Activated T-cell treated with anti-CD3 and anti-CD28 coated beads, Interleukin-2, amount 50 U/mL, for 24 hours (primary cell): Measurements from ENCODE around the gene EFHD1.
"Not testable (repeated sequence)": the region's sequence is repeated elsewhere in the genome, so short reads cannot be mapped to it uniquely, and the experiment has no call there.

Experiments
- DNase-seq: peaks from one replicate; pipeline ENCODE4 v3.0.0-alpha.2; 2020
- H3K27ac Mint-ChIP-seq: 2 replicates; pipeline ENCODE4 v1.8.0; 2020; ENCODE audit warnings: mild to moderate bottlenecking, mixed read lengths
- H3K27me3 Mint-ChIP-seq: 2 replicates; pipeline ENCODE4 v1.8.0; 2020; ENCODE audit warnings: mixed read lengths
- H3K36me3 Mint-ChIP-seq: 2 replicates; pipeline ENCODE4 v1.8.0; 2020; ENCODE audit warnings: low read depth, mixed read lengths
- H3K4me1 Mint-ChIP-seq: 2 replicates; pipeline ENCODE4 v1.8.0; 2020; ENCODE audit warnings: low read depth, mixed read lengths
- H3K4me3 Mint-ChIP-seq: 2 replicates; pipeline ENCODE4 v1.8.0; 2020; ENCODE audit warnings: mild to moderate bottlenecking, moderate library complexity, mixed read lengths
- H3K9me3 Mint-ChIP-seq: 2 replicates; pipeline ENCODE4 v1.8.0; 2020; ENCODE audit warnings: mixed read lengths

The EFHD1 gene

DNA sequence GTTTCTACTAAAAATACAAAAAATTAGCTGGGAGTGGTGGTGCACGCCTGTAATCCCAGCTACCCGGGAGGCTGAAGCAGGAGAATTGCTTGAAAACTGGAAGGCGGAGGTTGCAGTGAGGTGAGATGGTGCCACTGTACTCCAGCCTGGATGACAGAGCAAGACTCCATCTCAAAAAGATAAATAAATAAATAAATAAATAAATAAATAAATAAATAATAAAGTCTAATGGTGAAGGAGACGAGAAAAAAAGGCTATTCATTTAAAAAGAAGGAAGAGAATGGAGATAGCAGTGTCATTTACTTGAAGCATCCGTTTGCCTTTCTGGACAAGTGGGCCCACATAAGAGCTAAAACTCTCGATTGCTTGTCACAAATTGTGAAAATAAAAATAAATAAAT lies 52.0 kb downstream of the EFHD1 start:
- not testable (repeated sequence) for H3K36me3 Mint-ChIP-seq, H3K4me1 Mint-ChIP-seq, H3K27ac Mint-ChIP-seq, H3K27me3 Mint-ChIP-seq, H3K4me3 Mint-ChIP-seq, H3K9me3 Mint-ChIP-seq, DNase-seq

DNA sequence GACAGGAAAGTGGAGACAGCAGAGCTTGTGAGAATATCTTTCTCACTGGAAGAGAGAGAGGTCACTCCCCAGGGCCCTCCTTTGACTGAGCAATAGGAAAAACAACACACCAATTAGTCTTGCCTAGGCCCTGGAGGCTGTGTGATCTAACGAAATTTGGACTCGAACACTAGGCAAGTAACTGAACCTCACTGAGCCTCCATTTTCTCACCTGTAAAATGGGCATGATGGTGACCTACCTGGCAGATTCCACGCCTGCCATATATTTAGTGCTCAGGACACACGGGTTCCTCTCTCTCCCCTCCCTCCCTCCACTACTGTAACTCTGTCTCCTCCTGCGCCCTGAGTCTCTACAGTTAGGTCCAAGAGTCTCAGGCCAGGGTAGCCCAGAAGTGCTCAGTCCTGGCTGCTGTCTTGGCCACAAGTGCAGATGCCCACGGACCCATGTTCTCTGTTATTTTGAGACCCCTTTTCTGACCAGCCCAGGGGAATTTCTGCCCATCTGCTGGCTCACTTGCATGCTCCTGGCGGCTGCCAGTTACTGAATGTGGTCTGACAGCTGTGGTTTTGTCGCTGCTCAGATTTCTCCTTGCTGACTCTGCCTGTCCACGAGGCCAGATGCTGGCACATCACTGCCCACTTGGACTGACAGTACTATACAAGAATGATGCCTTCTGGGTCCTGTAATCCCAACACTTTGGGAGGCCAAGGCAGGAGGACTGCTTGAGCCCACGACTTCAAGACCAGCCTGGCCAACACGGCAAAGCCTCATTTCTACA lies 54.2 kb downstream of the EFHD1 start:
- Mint-ChIP-seq H3K36me3 (no peaks in the 10 kb centered on the region), H3K9me3 (no peaks in the 10 kb centered on the region), H3K27me3 (no peaks in the 10 kb centered on the region), H3K4me1 (no peaks in the 10 kb centered on the region), H3K27ac (no peak overlapping the region), H3K4me3 (no peak overlapping the region)
- no peak for DNase-seq

DNA sequence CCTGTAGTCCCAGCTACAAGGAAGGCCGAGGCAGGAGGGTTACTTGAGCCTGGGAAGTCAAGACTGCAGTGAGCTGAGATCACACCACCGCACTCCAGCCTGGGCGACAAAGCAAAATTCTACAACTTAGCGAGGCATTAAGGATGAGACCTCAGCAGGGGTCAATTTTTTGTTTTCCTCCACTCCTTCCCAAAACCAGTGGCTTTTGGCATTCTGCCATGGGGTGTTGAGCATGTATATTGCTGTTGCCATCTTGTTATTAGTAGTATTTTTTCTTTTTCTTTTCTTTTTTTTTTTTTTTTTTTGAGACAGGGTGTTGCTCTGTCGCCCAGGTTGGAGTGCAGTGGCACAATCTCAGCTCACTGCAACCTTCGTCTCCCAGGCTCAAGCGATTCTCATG lies 54.8 kb downstream of the EFHD1 start:
- no peaks in the 10 kb centered on the region for H3K4me1 Mint-ChIP-seq
- no peak for DNase-seq
- H3K27ac Mint-ChIP-seq, result no peak overlapping the region
- H3K4me3 Mint-ChIP-seq, result no peak overlapping the region
- H3K36me3 Mint-ChIP-seq, result no peaks in the 10 kb centered on the region
- H3K27me3 Mint-ChIP-seq, result no peaks in the 10 kb centered on the region
- no peaks in the 10 kb centered on the region for H3K9me3 Mint-ChIP-seq

DNA sequence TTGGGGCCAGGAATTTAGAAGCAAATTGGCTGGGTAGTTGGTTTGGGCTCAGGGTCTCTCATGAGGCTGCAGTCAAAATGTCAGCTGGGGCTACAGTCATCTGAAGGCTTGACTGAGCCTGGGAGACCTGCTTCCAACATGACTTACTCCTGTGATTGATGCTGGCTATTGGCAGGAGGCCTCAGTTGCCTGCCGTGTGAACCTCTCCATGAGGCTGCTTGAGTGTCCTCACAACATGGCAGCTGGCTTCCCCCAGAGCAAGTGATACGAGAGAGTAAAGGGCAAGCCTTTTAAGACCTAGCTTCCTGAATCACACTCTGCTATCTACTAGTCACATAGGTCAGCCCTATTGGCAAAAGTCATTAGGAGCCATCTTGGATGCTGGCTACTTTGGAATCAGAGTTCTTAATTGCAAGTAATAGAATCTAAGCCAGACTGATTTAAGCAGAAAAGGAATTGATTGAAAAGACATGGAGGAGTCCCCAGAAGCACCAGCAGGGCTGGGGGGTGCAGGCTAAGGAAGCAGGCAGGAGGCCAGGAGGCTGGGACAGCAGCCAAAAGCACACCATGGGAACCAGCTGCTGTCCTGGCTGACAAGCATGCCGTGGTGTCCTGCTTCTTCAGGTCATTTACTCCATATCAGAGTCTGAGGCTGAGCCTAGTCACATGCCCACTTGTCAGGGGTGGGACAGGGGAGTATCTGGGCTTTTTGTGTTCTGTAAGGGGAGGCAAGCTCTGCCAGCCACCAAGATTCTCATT lies 55.9 kb downstream of the EFHD1 start:
- no peak overlapping the region for H3K27ac Mint-ChIP-seq
- DNase-seq, result no peak
- H3K9me3 Mint-ChIP-seq, result no peaks in the 10 kb centered on the region
- H3K4me3 Mint-ChIP-seq, result no peak overlapping the region
- H3K27me3 Mint-ChIP-seq, result no peaks in the 10 kb centered on the region
- no peaks in the 10 kb centered on the region for H3K4me1 Mint-ChIP-seq
- no peaks in the 10 kb centered on the region for H3K36me3 Mint-ChIP-seq

DNA sequence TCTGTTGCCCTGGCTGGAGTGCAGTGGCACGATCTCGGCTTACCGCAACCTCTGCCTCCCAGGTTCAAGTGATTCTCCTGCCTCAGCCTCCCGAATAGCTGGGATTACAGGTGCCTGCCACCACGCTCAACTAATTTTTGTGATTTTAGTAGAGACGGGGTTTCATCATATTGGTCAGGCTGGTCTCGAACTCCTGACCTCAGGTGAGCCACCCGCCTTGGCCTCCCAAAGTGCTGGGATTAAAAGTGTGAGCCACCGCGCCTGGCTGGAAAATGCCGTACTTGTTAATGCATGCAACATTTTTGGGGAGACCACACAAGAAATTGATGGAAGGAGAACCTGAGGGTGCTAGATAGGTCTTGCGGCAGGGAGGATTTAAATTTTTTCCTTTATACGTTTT lies 57.7 kb downstream of the EFHD1 start:
- H3K36me3 Mint-ChIP-seq, H3K9me3 Mint-ChIP-seq: not testable (repeated sequence)

DNA sequence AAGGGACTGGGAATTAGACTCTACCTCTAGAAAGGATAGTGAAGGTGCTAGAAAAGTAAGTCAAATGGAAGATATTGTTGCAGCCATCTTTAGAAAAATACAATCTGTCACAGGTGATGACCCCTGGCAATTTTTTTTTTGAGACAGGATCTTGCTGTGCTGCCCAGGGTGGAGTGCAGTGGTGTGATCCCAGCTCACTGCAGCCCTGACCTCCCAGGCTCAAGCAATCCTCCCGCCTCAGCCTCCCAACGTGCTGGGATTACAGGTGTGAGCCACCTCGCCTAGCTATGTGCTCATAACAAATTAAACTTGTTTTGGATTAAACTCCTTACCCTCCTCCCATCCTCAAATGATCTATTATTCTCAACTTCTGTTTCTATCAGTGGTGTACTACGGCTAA lies 59.9 kb downstream of the EFHD1 start:
- peaks cover 3% of the 10 kb centered on the region for H3K9me3 Mint-ChIP-seq
- no peak for DNase-seq

More for the DNA sequence above, 57.7 kb downstream of the EFHD1 start:
- DNase-seq, H3K27ac Mint-ChIP-seq, H3K4me1 Mint-ChIP-seq, H3K27me3 Mint-ChIP-seq, H3K4me3 Mint-ChIP-seq: not testable (repeated sequence)

DNA sequence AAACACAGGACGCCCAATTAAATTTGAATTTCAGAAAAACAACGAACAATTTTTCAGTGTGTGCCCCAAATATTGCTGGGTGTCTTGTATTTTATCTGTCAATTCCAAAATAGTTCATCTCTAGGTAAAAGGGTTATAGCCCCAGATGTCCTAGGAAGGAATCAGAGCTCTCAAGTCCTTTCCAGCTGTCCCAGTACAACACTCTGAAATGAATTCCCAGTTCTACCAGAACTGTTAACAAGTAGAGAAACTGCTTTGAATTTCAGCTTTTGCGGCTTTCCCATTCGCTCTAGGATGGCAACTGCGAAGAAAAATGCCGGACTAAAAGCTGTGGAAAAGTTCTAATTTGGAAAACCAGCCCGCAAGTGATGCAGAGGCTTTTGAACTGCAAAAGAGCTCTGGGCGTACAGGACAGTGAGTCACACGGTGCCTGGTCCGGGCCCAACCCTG lies 63.2 kb downstream of the EFHD1 start:
- no peaks in the 10 kb centered on the region for H3K27me3 Mint-ChIP-seq
- no peak for DNase-seq
- peaks cover 37% of the 10 kb centered on the region for H3K4me1 Mint-ChIP-seq
- H3K9me3 Mint-ChIP-seq, result peaks cover 3% of the 10 kb centered on the region
- peaks cover 31% of the 10 kb centered on the region for H3K36me3 Mint-ChIP-seq
- peak overlapping the region; percentile 96 for H3K4me3 Mint-ChIP-seq
- peak overlapping the region; percentile 78 for H3K27ac Mint-ChIP-seq

More for the DNA sequence above, 59.9 kb downstream of the EFHD1 start:
- Mint-ChIP-seq H3K4me1 (peaks cover 12% of the 10 kb centered on the region), H3K27me3 (no peaks in the 10 kb centered on the region), H3K27ac (no peak overlapping the region), H3K36me3 (peaks cover 6% of the 10 kb centered on the region), H3K4me3 (no peak overlapping the region)

DNA sequence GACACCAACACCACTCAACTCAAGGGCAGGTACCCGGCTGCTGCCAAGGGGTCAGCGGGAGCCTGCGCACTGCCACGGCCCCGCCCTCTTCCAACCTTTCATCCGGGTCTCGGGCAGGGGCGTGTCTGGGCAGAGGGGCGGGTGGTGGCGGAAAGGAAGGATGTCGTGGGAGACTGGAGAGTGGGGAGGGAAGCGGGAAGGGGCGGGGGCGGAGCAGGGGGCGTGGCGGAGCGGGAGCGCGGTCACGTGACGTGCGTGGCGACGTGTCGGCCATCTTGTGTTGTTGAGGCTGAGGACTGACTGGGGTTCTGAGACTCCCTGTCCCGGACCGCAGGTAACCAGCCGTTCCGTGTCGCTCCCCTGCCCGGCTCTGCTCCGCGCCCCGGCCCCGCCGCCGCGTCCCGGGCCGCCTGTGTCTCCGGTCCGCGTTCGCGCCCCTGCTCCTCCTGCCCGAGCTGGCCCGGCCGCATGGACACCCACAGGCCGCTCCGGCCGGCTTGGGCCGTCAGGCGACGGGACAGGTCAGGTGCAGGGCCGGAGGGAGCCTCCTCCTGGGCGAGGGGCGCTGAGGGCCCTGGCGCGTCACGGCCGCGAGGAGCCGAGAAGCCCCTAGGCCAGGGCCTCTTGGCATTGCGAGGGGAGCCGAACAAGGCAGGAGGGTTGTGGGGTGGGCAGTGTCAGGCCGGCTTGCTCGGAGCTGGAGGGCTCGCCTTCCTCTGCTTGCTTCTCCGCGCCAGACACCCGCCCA lies 63.8 kb downstream of the EFHD1 start, which contains the start of gene GIGYF2:
TSS of gene GIGYF2 (plus strand) at position 273 of the 748 bp plus-strand sequence. CDS start 37,867 bp downstream, outside the sequence.
- no peaks in the 10 kb centered on the region for H3K27me3 Mint-ChIP-seq
- DNase-seq, result peak; percentile 97
- H3K4me1 Mint-ChIP-seq, result peaks cover 38% of the 10 kb centered on the region
- H3K27ac Mint-ChIP-seq, result peak within 1 kb of the TSS; percentile 91
- peaks cover 3% of the 10 kb centered on the region for H3K9me3 Mint-ChIP-seq
- peak within 1 kb of the TSS; percentile 96 for H3K4me3 Mint-ChIP-seq
- H3K36me3 Mint-ChIP-seq, result peaks cover 37% of the 10 kb centered on the region

DNA sequence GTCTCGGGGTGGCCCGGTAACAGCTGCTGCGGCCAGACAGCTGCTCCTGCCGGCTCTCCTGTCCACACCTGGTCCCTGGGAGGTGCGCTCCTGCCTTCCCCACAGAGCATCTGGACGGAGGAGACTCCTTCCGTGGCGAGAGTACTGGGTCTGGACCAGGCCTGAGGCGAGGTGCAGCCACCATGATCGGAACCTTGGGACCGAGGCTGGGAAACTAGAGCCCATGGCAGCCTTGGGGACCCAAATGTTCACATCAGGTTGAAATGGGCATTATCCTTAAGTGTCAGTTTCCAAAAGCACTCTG lies 64.4 kb downstream of the EFHD1 start:
- Mint-ChIP-seq H3K27ac (peak overlapping the region; percentile 91), H3K4me1 (peaks cover 42% of the 10 kb centered on the region), H3K9me3 (peaks cover 3% of the 10 kb centered on the region), H3K4me3 (peak overlapping the region; percentile 96), H3K36me3 (peaks cover 41% of the 10 kb centered on the region), H3K27me3 (no peaks in the 10 kb centered on the region)
- no peak for DNase-seq

DNA sequence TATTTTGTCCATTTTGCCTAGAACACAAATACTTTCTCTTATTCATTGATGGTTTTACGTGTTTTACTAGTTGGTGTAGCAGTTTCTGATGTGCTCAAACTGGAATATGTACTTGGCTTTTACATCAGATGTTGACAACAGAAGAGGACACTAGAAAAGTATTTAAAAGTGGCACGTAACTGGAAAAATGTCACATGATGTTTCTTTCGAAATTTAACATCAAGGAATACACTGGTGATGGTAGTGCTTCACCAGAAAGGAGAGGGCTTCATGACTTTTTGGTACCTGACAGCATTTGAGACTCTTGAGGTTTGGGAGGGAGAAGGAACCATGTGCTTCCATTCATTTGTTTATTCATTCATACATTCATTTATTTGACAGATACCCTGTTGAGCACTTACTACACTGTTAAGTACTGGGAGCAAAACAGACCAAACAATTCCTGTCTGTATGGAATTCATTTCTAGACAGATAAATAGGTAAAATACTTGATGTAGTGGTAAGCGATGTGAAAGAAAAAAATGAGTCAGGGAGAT lies 65.2 kb downstream of the EFHD1 start:
- no peak for DNase-seq
- Mint-ChIP-seq H3K4me1 (peaks cover 44% of the 10 kb centered on the region), H3K27ac (peak overlapping the region; percentile 65), H3K9me3 (peaks cover 3% of the 10 kb centered on the region), H3K4me3 (peak overlapping the region; percentile 96), H3K36me3 (peaks cover 47% of the 10 kb centered on the region), H3K27me3 (no peaks in the 10 kb centered on the region)

DNA sequence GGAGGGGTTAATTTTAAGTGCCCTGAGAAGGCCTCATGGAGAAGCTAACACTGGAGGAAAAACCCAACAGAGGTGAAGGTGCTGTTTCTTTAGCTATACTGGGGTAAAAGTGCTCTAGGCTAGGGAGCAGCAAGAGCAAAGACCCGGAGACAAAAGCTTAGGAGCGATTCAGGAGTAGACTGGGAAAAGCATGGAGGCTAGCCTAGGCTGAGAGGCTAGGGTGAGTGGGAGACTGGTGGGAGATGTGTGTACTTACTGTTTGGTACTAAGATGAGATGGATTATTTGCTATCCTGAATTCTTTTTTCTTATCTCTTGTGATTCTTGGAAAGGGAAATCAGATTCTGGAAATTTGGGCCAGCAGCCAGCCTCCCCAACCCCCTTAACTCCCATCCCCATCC lies 65.7 kb downstream of the EFHD1 start:
- H3K9me3 Mint-ChIP-seq, result peaks cover 3% of the 10 kb centered on the region
- H3K4me1 Mint-ChIP-seq, result peaks cover 48% of the 10 kb centered on the region
- H3K4me3 Mint-ChIP-seq, result peak overlapping the region; percentile 96
- H3K36me3 Mint-ChIP-seq, result peaks cover 52% of the 10 kb centered on the region
- H3K27ac Mint-ChIP-seq, result peak overlapping the region; percentile 65
- no peaks in the 10 kb centered on the region for H3K27me3 Mint-ChIP-seq
- DNase-seq, result no peak

DNA sequence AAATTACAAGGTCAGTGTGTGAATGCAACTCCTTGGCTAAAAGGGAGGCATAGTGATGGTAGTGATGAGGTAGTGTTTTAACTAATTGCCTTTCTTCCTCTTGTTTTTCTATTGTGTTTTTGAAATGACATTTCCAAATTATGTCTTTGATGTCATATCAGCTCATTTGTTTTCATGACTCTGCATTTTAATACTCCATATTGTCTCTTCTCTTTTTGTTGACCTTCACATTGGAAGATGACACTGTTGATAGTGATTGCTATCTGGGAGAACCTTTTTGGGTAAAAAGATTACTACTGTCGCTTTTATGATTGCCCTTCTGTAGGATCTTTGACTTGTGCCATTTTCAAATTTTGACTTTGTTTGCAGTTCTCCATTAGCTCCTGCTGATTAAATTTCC lies 66.8 kb downstream of the EFHD1 start:
- peaks cover 52% of the 10 kb centered on the region for H3K4me1 Mint-ChIP-seq
- no peaks in the 10 kb centered on the region for H3K27me3 Mint-ChIP-seq
- peaks cover 3% of the 10 kb centered on the region for H3K9me3 Mint-ChIP-seq
- peak overlapping the region; percentile 6 for H3K27ac Mint-ChIP-seq
- peak overlapping the region; percentile 96 for H3K4me3 Mint-ChIP-seq
- peaks cover 60% of the 10 kb centered on the region for H3K36me3 Mint-ChIP-seq
- no peak for DNase-seq

DNA sequence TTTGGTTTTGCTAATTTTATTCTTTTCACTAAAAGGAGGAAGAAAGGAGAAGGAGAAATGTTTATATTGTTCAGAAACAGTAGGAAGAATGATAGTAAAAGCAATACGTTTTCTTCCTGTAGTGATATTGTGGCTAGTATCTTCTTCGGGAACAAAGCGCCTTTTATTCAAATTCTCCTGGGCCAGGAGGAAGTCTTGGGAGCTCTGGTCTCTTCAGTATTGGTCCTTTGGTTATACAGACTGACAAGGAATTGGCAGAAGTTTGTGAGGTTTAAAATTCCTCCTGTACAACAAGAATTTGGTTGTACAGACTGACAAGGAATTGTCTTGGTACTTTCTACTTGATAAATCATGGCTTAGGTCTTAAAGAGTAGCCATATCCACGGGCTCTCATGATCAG lies 73.7 kb downstream of the EFHD1 start:
- Mint-ChIP-seq H3K4me3 (no peak overlapping the region), H3K4me1 (peaks cover 23% of the 10 kb centered on the region), H3K27ac (no peak overlapping the region), H3K36me3 (peaks cover 73% of the 10 kb centered on the region), H3K9me3 (no peaks in the 10 kb centered on the region), H3K27me3 (no peaks in the 10 kb centered on the region)
- DNase-seq, result no peak

DNA sequence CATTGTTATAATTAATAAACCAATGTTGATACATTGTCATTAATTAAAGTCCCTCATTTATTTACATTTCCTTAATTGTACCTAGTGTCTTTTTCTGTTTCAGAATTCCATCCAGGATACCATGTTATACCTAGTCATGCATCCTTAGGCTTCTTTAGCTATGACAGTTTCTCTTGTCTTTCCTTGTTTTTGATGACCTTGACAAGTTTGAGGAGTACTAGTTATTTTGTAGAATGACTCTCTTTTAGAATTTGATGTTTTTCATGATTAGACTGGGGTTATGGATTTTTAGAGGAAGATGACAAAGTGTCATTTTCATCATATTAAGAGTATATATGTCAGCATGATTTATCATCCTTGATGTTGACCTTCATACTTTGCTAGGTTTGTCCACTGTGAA lies 80.1 kb downstream of the EFHD1 start:
- H3K9me3 Mint-ChIP-seq, result no peaks in the 10 kb centered on the region
- H3K36me3 Mint-ChIP-seq, result peaks cover 80% of the 10 kb centered on the region
- peaks cover 34% of the 10 kb centered on the region for H3K4me1 Mint-ChIP-seq
- no peaks in the 10 kb centered on the region for H3K27me3 Mint-ChIP-seq
- peak overlapping the region; percentile 16 for H3K27ac Mint-ChIP-seq
- DNase-seq, result no peak
- no peak overlapping the region for H3K4me3 Mint-ChIP-seq
